ENCODE results near the gene SEC24D.
"Not testable (repeated sequence)": the region's sequence is repeated elsewhere in the genome, so short reads cannot be mapped to it uniquely, and the experiment has no call there.

The SEC24D gene

GRCh38 chr4:118784776-118785175 lies 51.1 kb downstream of the SEC24D start:
- no peaks in the 10 kb centered on the region for H3K27me3 ChIP-seq (ENCODE audit: control insufficient read depth in 1 of 2, insufficient read depth in 2 of 2, low read length in 2 of 2)
- H3K9ac ChIP-seq (ENCODE audit: low read length in 2 of 2) = no peak overlapping the region
- no peak overlapping the region for H3K4me3 ChIP-seq (ENCODE audit: low read length in 2 of 2)
- peaks cover 0 to 2% of the 10 kb centered on the region in 2 donors for H3K36me3 ChIP-seq (ENCODE audit: control insufficient read depth in 2 of 2, insufficient read depth in 2 of 2, low read length in 2 of 2)
- H3K4me1 ChIP-seq (ENCODE audit: control insufficient read depth, insufficient read depth, low read length) = peaks cover 3% of the 10 kb centered on the region
- no peaks in the 10 kb centered on the region for H3K9me3 ChIP-seq (ENCODE audit: control insufficient read depth in 2 of 2, low read length in 2 of 2)
- no peak overlapping the region for H3K27ac ChIP-seq (ENCODE audit: low read length)

GRCh38 chr4:118783887-118784286 lies 52.0 kb downstream of the SEC24D start:
- H3K4me3 ChIP-seq (ENCODE audit: low read length in 2 of 2) = no peak overlapping the region
- H3K27ac ChIP-seq (ENCODE audit: low read length) = no peak overlapping the region
- H3K36me3 ChIP-seq (ENCODE audit: control insufficient read depth in 2 of 2, insufficient read depth in 2 of 2, low read length in 2 of 2) = peaks cover 0 to 2% of the 10 kb centered on the region in 2 donors

GRCh38 chr4:118782886-118783285 lies 53.0 kb downstream of the SEC24D start:
- not testable (repeated sequence) for H3K9me3 ChIP-seq (ENCODE audit: control insufficient read depth in 2 of 2, low read length in 2 of 2); H3K4me3 ChIP-seq (ENCODE audit: low read length in 2 of 2); H3K27ac ChIP-seq (ENCODE audit: low read length)

More at GRCh38 chr4:118783887-118784286, 52.0 kb downstream of the SEC24D start:
- Histone ChIP-seq H3K9ac (ENCODE audit: low read length in 2 of 2) (no peak overlapping the region), H3K27me3 (ENCODE audit: control insufficient read depth in 1 of 2, insufficient read depth in 2 of 2, low read length in 2 of 2) (no peaks in the 10 kb centered on the region), H3K9me3 (ENCODE audit: control insufficient read depth in 2 of 2, low read length in 2 of 2) (no peaks in the 10 kb centered on the region), H3K4me1 (ENCODE audit: control insufficient read depth, insufficient read depth, low read length) (no peaks in the 10 kb centered on the region)

GRCh38 chr4:118777649-118778048 lies 58.3 kb downstream of the SEC24D start:
- H3K27me3 ChIP-seq (ENCODE audit: control insufficient read depth in 1 of 2, insufficient read depth in 2 of 2, low read length in 2 of 2); H3K36me3 ChIP-seq (ENCODE audit: control insufficient read depth in 2 of 2, insufficient read depth in 2 of 2, low read length in 2 of 2); H3K4me3 ChIP-seq (ENCODE audit: low read length in 2 of 2); H3K4me1 ChIP-seq (ENCODE audit: control insufficient read depth, insufficient read depth, low read length); H3K27ac ChIP-seq (ENCODE audit: low read length); H3K9ac ChIP-seq (ENCODE audit: low read length in 2 of 2); H3K9me3 ChIP-seq (ENCODE audit: control insufficient read depth in 2 of 2, low read length in 2 of 2): not testable (repeated sequence)

More at GRCh38 chr4:118782886-118783285, 53.0 kb downstream of the SEC24D start:
- H3K9ac ChIP-seq (ENCODE audit: low read length in 2 of 2); H3K4me1 ChIP-seq (ENCODE audit: control insufficient read depth, insufficient read depth, low read length); H3K36me3 ChIP-seq (ENCODE audit: control insufficient read depth in 2 of 2, insufficient read depth in 2 of 2, low read length in 2 of 2); H3K27me3 ChIP-seq (ENCODE audit: control insufficient read depth in 1 of 2, insufficient read depth in 2 of 2, low read length in 2 of 2): not testable (repeated sequence)

GRCh38 chr4:118776955-118777640 lies 58.8 kb downstream of the SEC24D start:
- not testable (repeated sequence) for H3K9me3 ChIP-seq (ENCODE audit: control insufficient read depth in 2 of 2, low read length in 2 of 2); H3K4me3 ChIP-seq (ENCODE audit: low read length in 2 of 2); H3K36me3 ChIP-seq (ENCODE audit: control insufficient read depth in 2 of 2, insufficient read depth in 2 of 2, low read length in 2 of 2); H3K27me3 ChIP-seq (ENCODE audit: control insufficient read depth in 1 of 2, insufficient read depth in 2 of 2, low read length in 2 of 2); H3K27ac ChIP-seq (ENCODE audit: low read length); H3K9ac ChIP-seq (ENCODE audit: low read length in 2 of 2)
- peaks cover 11% of the 10 kb centered on the region for H3K4me1 ChIP-seq (ENCODE audit: control insufficient read depth, insufficient read depth, low read length)

- Histone ChIP-seq H3K27me3 (ENCODE audit: control insufficient read depth in 1 of 2, insufficient read depth in 2 of 2, low read length in 2 of 2) (no peaks in the 10 kb centered on the region), H3K4me1 (ENCODE audit: control insufficient read depth, insufficient read depth, low read length) (peaks cover 11% of the 10 kb centered on the region), H3K27ac (ENCODE audit: low read length) (no peak overlapping the region), H3K4me3 (ENCODE audit: low read length in 2 of 2) (no peak overlapping the region), H3K36me3 (ENCODE audit: control insufficient read depth in 2 of 2, insufficient read depth in 2 of 2, low read length in 2 of 2) (no peaks in the 10 kb centered on the region), H3K9me3 (ENCODE audit: control insufficient read depth in 2 of 2, low read length in 2 of 2) (no peaks in the 10 kb centered on the region), H3K9ac (ENCODE audit: low read length in 2 of 2) (no peak overlapping the region)
Measured at GRCh38 chr4:118776157-118776954, 59.6 kb downstream of the SEC24D start.

GRCh38 chr4:118775405-118775804 lies 60.5 kb downstream of the SEC24D start:
- H3K27ac ChIP-seq (ENCODE audit: low read length) = peak overlapping the region; percentile 0

GRCh38 chr4:118774989-118775388 lies 60.9 kb downstream of the SEC24D start:
- no peaks in the 10 kb centered on the region for H3K9me3 ChIP-seq (ENCODE audit: control insufficient read depth in 2 of 2, low read length in 2 of 2)
- H3K9ac ChIP-seq (ENCODE audit: low read length in 2 of 2) = no peak overlapping the region
- H3K4me3 ChIP-seq (ENCODE audit: low read length in 2 of 2) = no peak overlapping the region
- peaks cover 18% of the 10 kb centered on the region for H3K4me1 ChIP-seq (ENCODE audit: control insufficient read depth, insufficient read depth, low read length)
- H3K27ac ChIP-seq (ENCODE audit: low read length) = peak overlapping the region; percentile 0
- no peaks in the 10 kb centered on the region for H3K36me3 ChIP-seq (ENCODE audit: control insufficient read depth in 2 of 2, insufficient read depth in 2 of 2, low read length in 2 of 2)
- no peaks in the 10 kb centered on the region for H3K27me3 ChIP-seq (ENCODE audit: control insufficient read depth in 1 of 2, insufficient read depth in 2 of 2, low read length in 2 of 2)

More at GRCh38 chr4:118775405-118775804, 60.5 kb downstream of the SEC24D start:
- Histone ChIP-seq H3K4me3 (ENCODE audit: low read length in 2 of 2) (no peak overlapping the region), H3K9ac (ENCODE audit: low read length in 2 of 2) (no peak overlapping the region), H3K4me1 (ENCODE audit: control insufficient read depth, insufficient read depth, low read length) (peaks cover 13% of the 10 kb centered on the region), H3K27me3 (ENCODE audit: control insufficient read depth in 1 of 2, insufficient read depth in 2 of 2, low read length in 2 of 2) (no peaks in the 10 kb centered on the region), H3K36me3 (ENCODE audit: control insufficient read depth in 2 of 2, insufficient read depth in 2 of 2, low read length in 2 of 2) (no peaks in the 10 kb centered on the region), H3K9me3 (ENCODE audit: control insufficient read depth in 2 of 2, low read length in 2 of 2) (no peaks in the 10 kb centered on the region)

GRCh38 chr4:118774321-118774720 lies 61.6 kb downstream of the SEC24D start:
- no peaks in the 10 kb centered on the region for H3K9me3 ChIP-seq (ENCODE audit: control insufficient read depth in 2 of 2, low read length in 2 of 2)

GRCh38 chr4:118773429-118773792 lies 62.5 kb downstream of the SEC24D start:
- H3K27me3 ChIP-seq (ENCODE audit: control insufficient read depth in 1 of 2, insufficient read depth in 2 of 2, low read length in 2 of 2) = no peaks in the 10 kb centered on the region
- peak overlapping the region in 1 of 2 donors; percentile 44 for H3K9ac ChIP-seq (ENCODE audit: low read length in 2 of 2)
- peak overlapping the region; percentile 76 for H3K27ac ChIP-seq (ENCODE audit: low read length)
- peaks cover 29% of the 10 kb centered on the region for H3K4me1 ChIP-seq (ENCODE audit: control insufficient read depth, insufficient read depth, low read length)
- H3K4me3 ChIP-seq (ENCODE audit: low read length in 2 of 2) = no peak overlapping the region
- H3K36me3 ChIP-seq (ENCODE audit: control insufficient read depth in 2 of 2, insufficient read depth in 2 of 2, low read length in 2 of 2) = no peaks in the 10 kb centered on the region
- no peaks in the 10 kb centered on the region for H3K9me3 ChIP-seq (ENCODE audit: control insufficient read depth in 2 of 2, low read length in 2 of 2)

More at GRCh38 chr4:118774321-118774720, 61.6 kb downstream of the SEC24D start:
- Histone ChIP-seq H3K27ac (ENCODE audit: low read length) (peak overlapping the region; percentile 0), H3K27me3 (ENCODE audit: control insufficient read depth in 1 of 2, insufficient read depth in 2 of 2, low read length in 2 of 2) (no peaks in the 10 kb centered on the region), H3K36me3 (ENCODE audit: control insufficient read depth in 2 of 2, insufficient read depth in 2 of 2, low read length in 2 of 2) (no peaks in the 10 kb centered on the region), H3K4me1 (ENCODE audit: control insufficient read depth, insufficient read depth, low read length) (peaks cover 24% of the 10 kb centered on the region), H3K9ac (ENCODE audit: low read length in 2 of 2) (no peak overlapping the region), H3K4me3 (ENCODE audit: low read length in 2 of 2) (no peak overlapping the region)

Measured in stomach smooth muscle (tissue), 2 donors.